ENCODE results near the gene CLASRP. TPM values are rescaled to one million over a fixed set of nuclear protein-coding genes. Genes with fewer than 3 reads are reported as not detected.

The CLASRP gene
- total and polyA plus RNA-seq, 9 of the 15 experiments (the other 6 are each of a cell fraction or from before 2014, with no cell fraction given) = 0.94 to 86.3 (median 44.0) TPM

DNA sequence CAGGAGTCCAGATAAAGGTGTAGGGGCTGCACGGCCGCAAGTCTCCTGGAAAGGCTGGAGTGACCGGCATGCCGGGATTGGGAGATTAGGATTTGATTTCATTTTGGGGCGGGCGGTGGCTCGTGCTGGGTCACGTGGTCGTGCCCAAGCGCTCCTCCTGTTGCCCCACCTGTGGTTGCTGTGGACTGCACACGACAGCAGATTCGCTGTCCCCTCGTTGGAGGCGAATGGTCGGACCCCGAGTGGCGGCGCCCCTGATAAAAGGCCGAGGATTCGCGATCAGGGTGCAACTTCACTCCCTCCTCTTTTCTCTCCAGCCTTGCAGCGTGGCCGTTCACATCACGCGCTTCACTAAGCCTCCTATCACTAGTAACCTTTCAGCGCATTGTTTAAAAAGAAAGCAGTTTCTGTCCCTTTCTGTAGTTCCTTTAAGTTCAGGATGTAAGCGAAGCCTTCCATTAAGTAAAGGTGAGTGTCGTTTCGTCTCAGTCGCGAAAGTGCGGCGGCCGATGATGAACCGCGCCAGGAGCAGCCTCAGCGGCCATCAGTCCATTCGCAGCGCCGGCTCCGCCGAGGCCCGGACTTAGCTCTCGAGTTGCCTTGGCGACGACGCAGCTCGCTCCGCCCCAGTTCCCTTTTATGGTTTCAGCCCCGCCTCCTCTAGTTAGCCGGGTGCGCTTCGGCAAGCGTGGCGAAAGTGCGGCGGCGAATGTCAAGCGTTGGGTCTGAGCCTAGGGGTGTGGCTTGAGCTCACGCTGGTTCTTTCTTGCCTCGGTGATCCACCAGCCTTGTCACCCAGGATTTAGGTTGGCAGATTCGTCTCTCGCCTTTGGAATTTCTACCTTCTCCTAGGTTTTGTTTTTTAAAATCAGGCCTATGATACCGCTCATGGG lies 52.4 kb downstream of the CLASRP start (continued):
- TF ChIP-seq TAF1 (IDR thresholded peaks at IDR 0.05; ENCODE audit: control insufficient read depth, extremely low read depth, insufficient read depth, low read length, severe bottlenecking) = no peak
- TF ChIP-seq POLR2B (IDR thresholded peaks at IDR 0.05; ENCODE audit: low read depth, partially characterized antibody) = no peak
- TF ChIP-seq ZNF584 (CRISPR knock-in tag; IDR thresholded peaks at IDR 0.05; ENCODE audit: low read depth) = no peak
- no peak for TF ChIP-seq FOXP1 (CRISPR knock-in tag; IDR thresholded peaks at IDR 0.05)
- TF ChIP-seq JUNB (CRISPR knock-in tag; conservative IDR thresholded peaks at IDR 0.05) = no peak
- no peak for TF ChIP-seq XRCC5 (IDR thresholded peaks at IDR 0.05; ENCODE audit: low read depth, low read length)
- no peak for TF ChIP-seq GABPB2 (CRISPR knock-in tag; conservative IDR thresholded peaks at IDR 0.05)
- TF ChIP-seq SMAD3 (CRISPR knock-in tag; conservative IDR thresholded peaks at IDR 0.05) = no peak
- peak; percentile 21 for TF ChIP-seq TBP (optimal IDR thresholded peaks at IDR 0.05; ENCODE audit: low read depth, low read length)
- TF ChIP-seq, protein P1, sequence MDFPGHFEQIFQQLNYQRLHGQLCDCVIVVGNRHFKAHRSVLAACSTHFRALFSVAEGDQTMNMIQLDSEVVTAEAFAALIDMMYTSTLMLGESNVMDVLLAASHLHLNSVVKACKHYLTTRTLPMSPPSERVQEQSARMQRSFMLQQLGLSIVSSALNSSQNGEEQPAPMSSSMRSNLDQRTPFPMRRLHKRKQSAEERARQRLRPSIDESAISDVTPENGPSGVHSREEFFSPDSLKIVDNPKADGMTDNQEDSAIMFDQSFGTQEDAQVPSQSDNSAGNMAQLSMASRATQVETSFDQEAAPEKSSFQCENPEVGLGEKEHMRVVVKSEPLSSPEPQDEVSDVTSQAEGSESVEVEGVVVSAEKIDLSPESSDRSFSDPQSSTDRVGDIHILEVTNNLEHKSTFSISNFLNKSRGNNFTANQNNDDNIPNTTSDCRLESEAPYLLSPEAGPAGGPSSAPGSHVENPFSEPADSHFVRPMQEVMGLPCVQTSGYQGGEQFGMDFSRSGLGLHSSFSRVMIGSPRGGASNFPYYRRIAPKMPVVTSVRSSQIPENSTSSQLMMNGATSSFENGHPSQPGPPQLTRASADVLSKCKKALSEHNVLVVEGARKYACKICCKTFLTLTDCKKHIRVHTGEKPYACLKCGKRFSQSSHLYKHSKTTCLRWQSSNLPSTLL (IDR thresholded peaks at IDR 0.05) = no peak
- no peak for TF ChIP-seq CTBP1 (IDR thresholded peaks at IDR 0.05; ENCODE audit: borderline replicate concordance)
- no peak for TF ChIP-seq RNF2 (IDR thresholded peaks at IDR 0.05)
- TF ChIP-seq MTA2 (IDR thresholded peaks at IDR 0.05; ENCODE audit: low read depth) = no peak
- TF ChIP-seq, protein P2, sequence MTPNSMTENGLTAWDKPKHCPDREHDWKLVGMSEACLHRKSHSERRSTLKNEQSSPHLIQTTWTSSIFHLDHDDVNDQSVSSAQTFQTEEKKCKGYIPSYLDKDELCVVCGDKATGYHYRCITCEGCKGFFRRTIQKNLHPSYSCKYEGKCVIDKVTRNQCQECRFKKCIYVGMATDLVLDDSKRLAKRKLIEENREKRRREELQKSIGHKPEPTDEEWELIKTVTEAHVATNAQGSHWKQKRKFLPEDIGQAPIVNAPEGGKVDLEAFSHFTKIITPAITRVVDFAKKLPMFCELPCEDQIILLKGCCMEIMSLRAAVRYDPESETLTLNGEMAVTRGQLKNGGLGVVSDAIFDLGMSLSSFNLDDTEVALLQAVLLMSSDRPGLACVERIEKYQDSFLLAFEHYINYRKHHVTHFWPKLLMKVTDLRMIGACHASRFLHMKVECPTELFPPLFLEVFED (CRISPR knock-in tag; conservative IDR thresholded peaks at IDR 0.05) = no peak
- no peak for TF ChIP-seq NCOA4 (IDR thresholded peaks at IDR 0.05; ENCODE audit: partially characterized antibody)
- TF ChIP-seq KHSRP (IDR thresholded peaks at IDR 0.05) = no peak
- no peak for TF ChIP-seq CHD4 (IDR thresholded peaks at IDR 0.05; ENCODE audit: insufficient read depth, insufficient replicate concordance, low read depth, low read length, poor library complexity, severe bottlenecking)
- TF ChIP-seq MCM2 (IDR thresholded peaks at IDR 0.05; ENCODE audit: low read depth) = no peak
- TF ChIP-seq DIDO1 (tag; IDR thresholded peaks at IDR 0.05; ENCODE audit: low read depth) = no peak
- TF ChIP-seq, protein P3, sequence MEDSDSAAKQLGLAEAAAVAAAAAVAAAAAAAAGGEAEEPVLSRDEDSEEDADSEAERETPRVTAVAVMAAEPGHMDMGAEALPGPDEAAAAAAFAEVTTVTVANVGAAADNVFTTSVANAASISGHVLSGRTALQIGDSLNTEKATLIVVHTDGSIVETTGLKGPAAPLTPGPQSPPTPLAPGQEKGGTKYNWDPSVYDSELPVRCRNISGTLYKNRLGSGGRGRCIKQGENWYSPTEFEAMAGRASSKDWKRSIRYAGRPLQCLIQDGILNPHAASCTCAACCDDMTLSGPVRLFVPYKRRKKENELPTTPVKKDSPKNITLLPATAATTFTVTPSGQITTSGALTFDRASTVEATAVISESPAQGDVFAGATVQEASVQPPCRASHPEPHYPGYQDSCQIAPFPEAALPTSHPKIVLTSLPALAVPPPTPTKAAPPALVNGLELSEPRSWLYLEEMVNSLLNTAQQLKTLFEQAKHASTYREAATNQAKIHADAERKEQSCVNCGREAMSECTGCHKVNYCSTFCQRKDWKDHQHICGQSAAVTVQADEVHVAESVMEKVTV (CRISPR knock-in tag; IDR thresholded peaks at IDR 0.05) = no peak
- TF ChIP-seq CREB1 (IDR thresholded peaks at IDR 0.05) = no peak
- no peak for TF ChIP-seq CREB1 (CRISPR knock-in tag; IDR thresholded peaks at IDR 0.05)
- TF ChIP-seq ZNF121 (CRISPR knock-in tag; conservative IDR thresholded peaks at IDR 0.05) = no peak
- no peak for TF ChIP-seq TGIF2 (CRISPR knock-in tag; IDR thresholded peaks at IDR 0.05)
- TF ChIP-seq NFIC (IDR thresholded peaks at IDR 0.05) = peak; percentile 52
